ENCODE data around the gene KLHL29.

DNA sequence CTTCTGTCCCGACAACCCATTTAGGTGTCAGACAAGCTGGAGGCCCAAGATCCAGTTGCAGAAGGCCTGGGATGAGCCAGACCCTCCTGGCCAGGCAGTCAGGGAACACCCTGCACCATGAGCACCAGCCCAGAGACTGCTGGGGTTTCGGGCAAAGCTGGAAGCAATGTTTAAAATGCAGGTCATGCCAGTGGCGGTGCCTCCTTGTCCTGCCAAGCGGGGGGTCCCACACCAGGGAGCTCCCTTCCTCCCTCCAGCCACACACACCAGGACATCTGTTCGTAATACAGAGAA is 311.7 kb downstream of the KLHL29 start:
- TF ChIP-seq, protein P1, sequence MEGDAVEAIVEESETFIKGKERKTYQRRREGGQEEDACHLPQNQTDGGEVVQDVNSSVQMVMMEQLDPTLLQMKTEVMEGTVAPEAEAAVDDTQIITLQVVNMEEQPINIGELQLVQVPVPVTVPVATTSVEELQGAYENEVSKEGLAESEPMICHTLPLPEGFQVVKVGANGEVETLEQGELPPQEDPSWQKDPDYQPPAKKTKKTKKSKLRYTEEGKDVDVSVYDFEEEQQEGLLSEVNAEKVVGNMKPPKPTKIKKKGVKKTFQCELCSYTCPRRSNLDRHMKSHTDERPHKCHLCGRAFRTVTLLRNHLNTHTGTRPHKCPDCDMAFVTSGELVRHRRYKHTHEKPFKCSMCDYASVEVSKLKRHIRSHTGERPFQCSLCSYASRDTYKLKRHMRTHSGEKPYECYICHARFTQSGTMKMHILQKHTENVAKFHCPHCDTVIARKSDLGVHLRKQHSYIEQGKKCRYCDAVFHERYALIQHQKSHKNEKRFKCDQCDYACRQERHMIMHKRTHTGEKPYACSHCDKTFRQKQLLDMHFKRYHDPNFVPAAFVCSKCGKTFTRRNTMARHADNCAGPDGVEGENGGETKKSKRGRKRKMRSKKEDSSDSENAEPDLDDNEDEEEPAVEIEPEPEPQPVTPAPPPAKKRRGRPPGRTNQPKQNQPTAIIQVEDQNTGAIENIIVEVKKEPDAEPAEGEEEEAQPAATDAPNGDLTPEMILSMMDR (conservative IDR thresholded peaks at IDR 0.05; ENCODE audit: low read length), result no peak
- TF ChIP-seq EZH2phosphoT487 (IDR thresholded peaks at IDR 0.05; ENCODE audit: borderline replicate concordance, low read depth, low read length), result no peak

All from OCI-LY7 (cell line).